Astrocyte (in vitro differentiated cells and primary cell): ENCODE measurements around the gene ATG9B.

Experiments
- CTCF ChIP-seq: IDR thresholded peaks from 2 replicates; pipeline ENCODE4 v1.5.1; 2011; ENCODE audit warnings: low read depth, mild to moderate bottlenecking, inconsistent platforms, low read length, moderate library complexity; ENCODE audit not compliant: insufficient read depth
- EZH2 ChIP-seq: IDR thresholded peaks from 2 replicates; pipeline ENCODE4 v1.6.1; 2012; ENCODE audit warnings: mild to moderate bottlenecking, low read length, inconsistent platforms; ENCODE audit not compliant: insufficient read depth

- TF ChIP-seq CTCF (no peak), EZH2 (no peak)
These were observed 22.7 kb downstream of the ATG9B start for GRCh38 chr7:151001546-151001945.
